ENCODE measurements around the gene DLK1. TPM values are rescaled to one million over a fixed set of nuclear protein-coding genes. Genes with fewer than 3 reads are reported as not detected.

Gene DLK1
- total and polyA plus RNA-seq, 2 of the 13 experiments (the other 11 are each of a cell fraction or from before 2014, with no cell fraction given) = 95.5 to 312 TPM

- TF ChIP-seq RNF219 (CRISPR knock-in tag; IDR thresholded peaks at IDR 0.05) (peak; percentile 77; the same call in 1 of the 2 replicates), ZNF773 (CRISPR knock-in tag; IDR thresholded peaks at IDR 0.05; ENCODE audit: borderline replicate concordance) (0 out of 2 replicates have a peak, but pooled peaks have one; percentile 32), RFX1 (IDR thresholded peaks at IDR 0.05) (no peak), ZNF878 (CRISPR knock-in tag; IDR thresholded peaks at IDR 0.05) (peak; percentile 80; the same call in 1 of the 2 replicates), ZNF333 (CRISPR knock-in tag; IDR thresholded peaks at IDR 0.05; ENCODE audit: borderline replicate concordance) (0 out of 2 replicates have a peak, but pooled peaks have one; percentile 67), SUZ12 (IDR thresholded peaks at IDR 0.05; ENCODE audit: low read depth, low read length) (no peak), ZNF678 (CRISPR knock-in tag; IDR thresholded peaks at IDR 0.05) (no peak), SKI (IDR thresholded peaks at IDR 0.05; ENCODE audit: partially characterized antibody) (peak; percentile 49), HIVEP1 (CRISPR knock-in tag; IDR thresholded peaks at IDR 0.05) (peak; percentile 63; the same call in 1 of the 2 replicates), ZNF784 (CRISPR knock-in tag; IDR thresholded peaks at IDR 0.05; ENCODE audit: borderline replicate concordance) (no peak), ZNF496 (CRISPR knock-in tag; IDR thresholded peaks at IDR 0.05; ENCODE audit: insufficient replicate concordance) (no peak), ZSCAN30 (CRISPR knock-in tag; IDR thresholded peaks at IDR 0.05) (peak; percentile 69; the same call in 1 of the 2 replicates), ZFX (CRISPR knock-in tag; IDR thresholded peaks at IDR 0.05; ENCODE audit: low read depth) (peak; percentile 73), ZBTB8A (CRISPR knock-in tag; IDR thresholded peaks at IDR 0.05; ENCODE audit: borderline replicate concordance, low read depth) (peak; percentile 67; the same call in 1 of the 2 replicates), KDM5A (IDR thresholded peaks at IDR 0.05; ENCODE audit: borderline replicate concordance, low read length) (no peak), ZBTB10 (CRISPR knock-in tag; IDR thresholded peaks at IDR 0.05; ENCODE audit: borderline replicate concordance) (peak; percentile 62; the same call in 1 of the 2 replicates), ZSCAN29 (CRISPR knock-in tag; conservative IDR thresholded peaks at IDR 0.05) (peak; percentile 82; the same call in 1 of the 2 replicates), NR2F2 (IDR thresholded peaks at IDR 0.05; ENCODE audit: borderline replicate concordance, low read depth) (peak; percentile 72; the same call in 1 of the 2 replicates), IKZF4 (CRISPR knock-in tag; IDR thresholded peaks at IDR 0.05; ENCODE audit: borderline replicate concordance, low read depth, not compliant biosample characterization) (peak; percentile 61), HNRNPUL1 (IDR thresholded peaks at IDR 0.05; ENCODE audit: low read depth, low read length) (no peak), AGO1 (IDR thresholded peaks at IDR 0.05; ENCODE audit: low read depth, low read length, poor library complexity, severe bottlenecking) (no peak), NFATC3 (CRISPR knock-in tag; IDR thresholded peaks at IDR 0.05) (no peak), MED13 (CRISPR knock-in tag; IDR thresholded peaks at IDR 0.05) (peak; percentile 98)
Observed at GRCh38 chr14:100750762-100751699, 24.3 kb downstream of the DLK1 start (continued).
